Right lobe of liver (tissue), 6 donors: ENCODE data around the gene EPHA4. TPM values are rescaled to one million over a fixed set of nuclear protein-coding genes. Genes with fewer than 3 reads are reported as not detected.

Experiments
- ATAC-seq, 4 donors: fragments of 200-7000 bp; cut with Tn5 transposase; one replicate each; pipeline ENCODE4 v1.9.1; 2020; ENCODE audit warnings: mild to moderate bottlenecking in 4 of 4, moderate library complexity in 4 of 4
- DNase-seq, 3 donors: peaks; one replicate each; pipeline ENCODE4 v3.0.0-alpha.2; 2020
- H3K27ac ChIP-seq, 3 donors: fragments of 200-600 bp; one replicate each; pipeline ENCODE4 v1.8.0; 2022
- H3K27me3 ChIP-seq, 2 donors: fragments of 200-600 bp; one replicate each; pipeline ENCODE4 v1.8.0; 2022
- H3K36me3 ChIP-seq, 4 donors: fragments of 200-600 bp; sonication (generic) in 1 of 4; one replicate each; pipeline versions ENCODE4 v1.5.1 to v1.8.0; 2017 to 2022; ENCODE audit warnings: control low read depth in 1 of 4
- H3K4me1 ChIP-seq, 4 donors: fragments of 200-600 bp; sonication (generic) in 1 of 4; one replicate each; pipeline versions ENCODE4 v1.5.1 to v1.8.0; 2017 to 2022; ENCODE audit warnings: control low read depth in 1 of 4
- H3K4me3 ChIP-seq, 3 donors: fragments of 200-600 bp; one replicate each; pipeline ENCODE4 v1.8.0; 2022
- H3K9me3 ChIP-seq, 4 donors: fragments of 200-600 bp; sonication (generic) in 1 of 4; one replicate each; pipeline versions ENCODE4 v1.5.1 to v1.8.0; 2017 to 2022; ENCODE audit warnings: control low read depth in 1 of 4
- CTCF ChIP-seq, 4 donors: fragments of 200-600 bp in 3 of 4; fragments of 450-650 bp in 1 of 4; IDR thresholded peaks; one replicate each; pipeline versions ENCODE4 v1.5.1 to v1.8.0; 2016 to 2022; ENCODE audit warnings: antibody characterized with exemption in 4 of 4, mild to moderate bottlenecking in 2 of 4
- POLR2A ChIP-seq: fragments of 450-650 bp; IDR thresholded peaks from one replicate; pipeline ENCODE4 v1.6.1; 2017; ENCODE audit warnings: antibody characterized with exemption, mild to moderate bottlenecking
- WGBS: methylation state at CpG from one replicate; pipeline ENCODE4 v1.1.6; 2018; ENCODE audit warnings: low coverage, low lambda C conversion rate; ENCODE audit not compliant: insufficient coverage; ENCODE audit errors: missing lambda C conversion rate; 5-methylcytosine and 5-hydroxymethylcytosine counted together
- intact Hi-C, 2 donors: fragments of 100-400 bp; cut with DNase I; formaldehyde crosslinking; loops; one replicate each; pipeline versions ENCODE4 v1.11.2 to v1.14.1; 2022
- total RNA-seq, 6 experiments: library from RNA; depleted of rRNA in 2 of 6; stranded (reverse); fragments of >200 nt in 2 of 6; fragmentation: NEBNext Ultra II Directional in 3 of 6; extraction: Animal tissue kit (Norgen Biotek cat#: 25700) in 3 of 6; gene quantifications; one replicate each; pipeline versions ENCODE4 v1.1.0 to v1.2.4, GENCODE V29; 2016 to 2023
- donor health status: DM: no; HTN: yes; CAD: no.
- donor health status: DM: no; HTN: no; CAD: no.
- donor health status: DM: no; HTN: no; CAD: no.
- donor health status: DM: no; HTN: yes; CAD: no.
- donor health status: DM: no; HTN: yes; CAD: no.

Gene EPHA4
- total RNA-seq, 6 experiments from 2014 or later: 0.61 to 2.9 (median 1.0) TPM

GRCh38 chr2:221573430-221574230, 1.5 kb upstream of the EPHA4 start:
- Histone ChIP-seq H3K9me3 (no peaks in the 10 kb centered on the region), H3K27me3 (peaks cover 3 to 20% of the 10 kb centered on the region in 2 donors), H3K27ac (peak overlapping the region in 2 of 3 donors; percentile 3 to 42), H3K36me3 (no peaks in the 10 kb centered on the region), H3K4me1 (peaks cover 0 to 20% (median 2%) of the 10 kb centered on the region in 4 donors), H3K4me3 (peak overlapping the region; percentile 49 to 65 (median 61))
- DNase-seq (peak; percentile 86 to 87 (median 86)), ATAC-seq (peak; percentile 80 to 86 (median 84))
- intact Hi-C loops: loop anchor here (10.0 kb wide), 1 partner anchor 889 kb away; no protein-coding TSS in a partner anchor
- WGBS: under 1% methylated on average over 34 of the region's 63 CpGs
- TF ChIP-seq POLR2A (no peak), CTCF (IDR thresholded peaks at IDR 0.05) (peak; percentile 92 to 97 (median 96))

- peaks cover 0 to 20% (median 2%) of the 10 kb centered on the region in 4 donors for H3K4me1 ChIP-seq
- H3K4me3 ChIP-seq: peak overlapping the region; percentile 49 to 65 (median 61)
- peak; percentile 45 to 54 (median 52) for ATAC-seq
- no peaks in the 10 kb centered on the region for H3K36me3 ChIP-seq
- TF ChIP-seq POLR2A (no peak), CTCF (IDR thresholded peaks at IDR 0.05) (no peak)
- peaks cover 3 to 24% of the 10 kb centered on the region in 2 donors for H3K27me3 ChIP-seq
- intact Hi-C loops: loop anchor here (10.0 kb wide), 1 partner anchor 888 kb away; no protein-coding TSS in a partner anchor
- no peaks in the 10 kb centered on the region for H3K9me3 ChIP-seq
- peak overlapping the region; percentile 3 to 54 (median 42) for H3K27ac ChIP-seq
- WGBS: 0% methylated on average over 3 of the region's 42 CpGs
- peak in 2 of 3 donors; percentile 63 to 68 for DNase-seq
These were observed 821 bp upstream of the EPHA4 start for GRCh38 chr2:221572821-221573429.

GRCh38 chr2:221571551-221572218, 419 bp downstream of the EPHA4 start:
- peaks cover 3 to 24% of the 10 kb centered on the region in 2 donors for H3K27me3 ChIP-seq

More at GRCh38 chr2:221571551-221572218, 419 bp downstream of the EPHA4 start:
- peak overlapping the region; percentile 49 to 65 (median 61) for H3K4me3 ChIP-seq
- intact Hi-C loops: loop anchor here (10.0 kb wide), 1 partner anchor 887 kb away; no protein-coding TSS in a partner anchor
- ATAC-seq (peak; percentile 30 to 55 (median 42)), DNase-seq (peak; percentile 56 to 69 (median 57))
- H3K4me1 ChIP-seq: peaks cover 0 to 20% (median 2%) of the 10 kb centered on the region in 4 donors
- WGBS: 1% methylated on average over 30 of the region's 61 CpGs
- peak overlapping the region in 1 of 3 donors; percentile 19 for H3K27ac ChIP-seq
- TF ChIP-seq CTCF (IDR thresholded peaks at IDR 0.05) (no peak), POLR2A (no peak)
- no peaks in the 10 kb centered on the region for H3K36me3 ChIP-seq
- H3K9me3 ChIP-seq: no peaks in the 10 kb centered on the region
